HEK293 (cell line): ENCODE results near the gene CYP4V2.

Source experiments
- CTCF ChIA-PET: fragments of 350-600 bp; formaldehyde crosslinking; extraction: SDS; loops from one replicate; lab custom pipeline; 2021; ENCODE audit warnings: antibody characterized with exemption; lab: Yijun Ruan, JAX
- POLR2A ChIA-PET: fragments of 300-600 bp; formaldehyde crosslinking; extraction: SDS; loops from one replicate; lab custom pipeline; 2020; ENCODE audit warnings: antibody characterized with exemption, inconsistent platforms; lab: Yijun Ruan, JAX
- H3K27ac ChIP-seq: fragments of 200-500 bp; sonication (Bioruptor generic); 2 replicates; pipeline ENCODE4 v1.5.1; 2014; ENCODE audit warnings: low read depth, low read length, control low read depth, inconsistent platforms; ENCODE audit errors: extremely low read depth
- H3K36me3 ChIP-seq, 2 experiments: fragments of 200-500 bp in 1 of 2; sonication (Bioruptor generic) in 1 of 2; 1 replicate in 1 of 2; 2 replicates in 1 of 2; pipeline ENCODE4 v1.5.1; 2014 to 2017; ENCODE audit warnings: inconsistent platforms in 2 of 2, low read length in 2 of 2; ENCODE audit not compliant: control insufficient read depth in 2 of 2, insufficient read depth in 1 of 2
- H3K4me1 ChIP-seq: fragments of 200-500 bp; sonication (Bioruptor generic); 2 replicates; pipeline ENCODE4 v1.5.1; 2014; ENCODE audit warnings: mild to moderate bottlenecking, low read length, inconsistent platforms; ENCODE audit not compliant: control insufficient read depth, insufficient read depth
- H3K4me3 ChIP-seq: 2 replicates; pipeline ENCODE4 v1.5.1; 2011; ENCODE audit warnings: low read depth, mild to moderate bottlenecking, control low read depth, low read length, moderate library complexity
- H3K9me3 ChIP-seq: fragments of 200-500 bp; sonication (Bioruptor generic); 2 replicates; pipeline ENCODE4 v1.5.1; 2014; ENCODE audit warnings: low read depth, low read length, inconsistent platforms; ENCODE audit not compliant: control insufficient read depth, insufficient read depth
- ATF2 ChIP-seq: fragments of 450-650 bp; formaldehyde crosslinking; IDR thresholded peaks from 2 replicates; pipeline ENCODE4 v1.5.1; 2016; ENCODE audit warnings: missing biosample characterization, missing genetic modification characterization, low read depth
- GFI1B ChIP-seq: fragments of 450-650 bp; formaldehyde crosslinking; IDR thresholded peaks from 2 replicates; pipeline ENCODE4 v1.5.1; 2016; ENCODE audit warnings: missing biosample characterization, missing genetic modification characterization
- RBAK ChIP-seq: fragments of 450-650 bp; formaldehyde crosslinking; IDR thresholded peaks from 2 replicates; pipeline ENCODE4 v1.5.1; 2016; ENCODE audit warnings: missing biosample characterization, missing genetic modification characterization
- ZBTB11 ChIP-seq: fragments of 450-650 bp; formaldehyde crosslinking; conservative IDR thresholded peaks from 2 replicates; pipeline ENCODE4 v1.5.1; 2016; ENCODE audit warnings: low read depth, missing biosample characterization, missing genetic modification characterization
- ZFP69B ChIP-seq: fragments of 450-650 bp; formaldehyde crosslinking; IDR thresholded peaks from 2 replicates; pipeline ENCODE4 v1.5.1; 2016; ENCODE audit warnings: missing biosample characterization, missing genetic modification characterization
- ZNF114 ChIP-seq: fragments of 450-650 bp; formaldehyde crosslinking; IDR thresholded peaks from 2 replicates; pipeline ENCODE4 v1.5.0; 2017; ENCODE audit warnings: missing biosample characterization, missing genetic modification characterization
- ZNF133 ChIP-seq: fragments of 450-650 bp; formaldehyde crosslinking; IDR thresholded peaks from 2 replicates; pipeline ENCODE4 v1.5.1; 2016; ENCODE audit warnings: missing biosample characterization, missing genetic modification characterization
- ZNF2 ChIP-seq: fragments of 450-650 bp; formaldehyde crosslinking; IDR thresholded peaks from 2 replicates; pipeline ENCODE4 v1.5.1; 2016; ENCODE audit warnings: missing biosample characterization, missing genetic modification characterization
- ZNF202 ChIP-seq: fragments of 450-650 bp; formaldehyde crosslinking; IDR thresholded peaks from 2 replicates; pipeline ENCODE4 v1.5.1; 2016; ENCODE audit warnings: missing biosample characterization, missing genetic modification characterization, borderline replicate concordance
- ZNF211 ChIP-seq: fragments of 450-650 bp; formaldehyde crosslinking; IDR thresholded peaks from 2 replicates; pipeline ENCODE4 v1.5.1; 2016; ENCODE audit warnings: low read depth, missing biosample characterization, missing genetic modification characterization
- ZNF266 ChIP-seq: fragments of 450-650 bp; formaldehyde crosslinking; IDR thresholded peaks from 2 replicates; pipeline ENCODE4 v1.5.1; 2016; ENCODE audit warnings: missing biosample characterization, missing genetic modification characterization, low read depth
- ZNF274 ChIP-seq, 2 experiments: fragments of 200-500 bp in 1 of 2; fragments of 450-650 bp in 1 of 2; sonication (Bioruptor generic) in 1 of 2; formaldehyde crosslinking in 1 of 2; IDR thresholded peaks; 2 replicates each; pipeline versions ENCODE4 v1.5.1 to v1.6.1; 2014 to 2016; ENCODE audit warnings: borderline replicate concordance in 1 of 2, inconsistent platforms in 1 of 2, low read length in 1 of 2, missing biosample characterization in 1 of 2, missing genetic modification characterization in 1 of 2
- ZNF292 ChIP-seq: fragments of 450-650 bp; formaldehyde crosslinking; IDR thresholded peaks from 2 replicates; pipeline ENCODE4 v1.5.1; 2016; ENCODE audit warnings: low read depth, missing biosample characterization, missing genetic modification characterization, borderline replicate concordance
- ZNF341 ChIP-seq: fragments of 450-650 bp; formaldehyde crosslinking; IDR thresholded peaks from 2 replicates; pipeline ENCODE4; 2016; ENCODE audit warnings: low read depth, missing biosample characterization, missing genetic modification characterization
- ZNF362 ChIP-seq: fragments of 450-650 bp; formaldehyde crosslinking; IDR thresholded peaks from 2 replicates; pipeline ENCODE4 v1.5.1; 2016; ENCODE audit warnings: missing biosample characterization, missing genetic modification characterization
- ZNF391 ChIP-seq: fragments of 450-650 bp; formaldehyde crosslinking; IDR thresholded peaks from 2 replicates; pipeline ENCODE4 v1.5.1; 2016; ENCODE audit warnings: low read depth, missing biosample characterization, missing genetic modification characterization, borderline replicate concordance
- ZNF529 ChIP-seq: fragments of 450-650 bp; formaldehyde crosslinking; IDR thresholded peaks from 2 replicates; pipeline ENCODE4 v1.5.1; 2017; ENCODE audit warnings: missing genetic modification characterization, missing biosample characterization; ENCODE audit not compliant: insufficient replicate concordance
- ZNF548 ChIP-seq: fragments of 450-650 bp; formaldehyde crosslinking; IDR thresholded peaks from 2 replicates; pipeline ENCODE4 v1.5.1; 2016; ENCODE audit warnings: missing biosample characterization, missing genetic modification characterization
- ZNF549 ChIP-seq: fragments of 450-650 bp; IDR thresholded peaks from 2 replicates; pipeline ENCODE4 v1.5.1; 2018; ENCODE audit warnings: missing biosample characterization, missing genetic modification characterization, mild to moderate bottlenecking, inconsistent platforms, moderate library complexity
- ZNF585B ChIP-seq: fragments of 450-650 bp; formaldehyde crosslinking; IDR thresholded peaks from 2 replicates; pipeline ENCODE4 v1.5.1; 2016; ENCODE audit warnings: missing biosample characterization, missing genetic modification characterization
- ZNF626 ChIP-seq: fragments of 450-650 bp; sonication (Bioruptor Pico); formaldehyde crosslinking; IDR thresholded peaks from 2 replicates; pipeline ENCODE4 v1.5.1; 2018; ENCODE audit warnings: missing biosample characterization, missing genetic modification characterization, inconsistent platforms
- ZNF660 ChIP-seq: fragments of 450-650 bp; IDR thresholded peaks from 2 replicates; pipeline ENCODE4 v1.5.1; 2018; ENCODE audit warnings: missing biosample characterization, mild to moderate bottlenecking, missing genetic modification characterization
- ZNF776 ChIP-seq: fragments of 450-650 bp; formaldehyde crosslinking; IDR thresholded peaks from 2 replicates; pipeline ENCODE4 v1.5.0; 2017; ENCODE audit warnings: missing biosample characterization, missing genetic modification characterization, borderline replicate concordance
- ZNF785 ChIP-seq: fragments of 450-650 bp; formaldehyde crosslinking; IDR thresholded peaks from 2 replicates; pipeline ENCODE4 v1.5.1; 2016; ENCODE audit warnings: missing biosample characterization, missing genetic modification characterization
- ZNF830 ChIP-seq: fragments of 450-650 bp; IDR thresholded peaks from 2 replicates; pipeline ENCODE4 v1.5.0; 2018; ENCODE audit warnings: missing biosample characterization, missing genetic modification characterization, low read depth, mild to moderate bottlenecking, moderate library complexity
- ZNF837 ChIP-seq: fragments of 450-650 bp; formaldehyde crosslinking; IDR thresholded peaks from 2 replicates; pipeline ENCODE4 v1.5.1; 2016; ENCODE audit warnings: missing biosample characterization, missing genetic modification characterization
- ZSCAN18 ChIP-seq: fragments of 450-650 bp; formaldehyde crosslinking; IDR thresholded peaks from 2 replicates; pipeline ENCODE4 v1.5.1; 2016; ENCODE audit warnings: missing biosample characterization, missing genetic modification characterization
- ZSCAN23 ChIP-seq: fragments of 450-650 bp; formaldehyde crosslinking; IDR thresholded peaks from 2 replicates; pipeline ENCODE4 v1.5.1; 2016; ENCODE audit warnings: missing biosample characterization, missing genetic modification characterization

CYP4V2 gene

GRCh38 chr4:186205156-186205555, 13.8 kb downstream of the CYP4V2 start:
- ChIA-PET POLR2A (no interaction called here), CTCF (no interaction called here)
- Histone ChIP-seq H3K4me3 (no peak overlapping the region), H3K9me3 (no peaks in the 10 kb centered on the region), H3K4me1 (no peaks in the 10 kb centered on the region; the same call in 1 of the 2 replicates), H3K36me3 (peaks cover 0 to 27% of the 10 kb centered on the region in 2 experiments; a peak in 1 of 3 replicates), H3K27ac (no peak overlapping the region)
- TF ChIP-seq ZNF114: no peak
- TF ChIP-seq ZNF660 (tag by site-specific recombination): no peak
- TF ChIP-seq GFI1B: no peak

GRCh38 chr4:186216465-186217024, 25.2 kb downstream of the CYP4V2 start:
- POLR2A ChIA-PET: no interaction called here
- CTCF ChIA-PET: interaction anchor here (0.6 kb wide), 1 partner anchor 1212 kb away, joined by 3 read pairs; no protein-coding TSS in a partner anchor
- H3K4me3 ChIP-seq: no peak overlapping the region
- H3K36me3 ChIP-seq: peaks cover 0 to 2% of the 10 kb centered on the region in 2 experiments; a peak in 1 of 3 replicates
- peaks cover 10% of the 10 kb centered on the region for H3K4me1 ChIP-seq
- no peak overlapping the region for H3K27ac ChIP-seq
- no peaks in the 10 kb centered on the region for H3K9me3 ChIP-seq
- TF ChIP-seq ZNF529 (tag by site-specific recombination) (peak; percentile 47), ZNF548 (no peak), ZFP69B (tag by site-specific recombination) (no peak), ZSCAN23 (tag by site-specific recombination) (no peak), ATF2 (no peak), ZNF391 (tag by site-specific recombination) (no peak), ZNF202 (tag by site-specific recombination) (no peak), ZNF776 (peak; percentile 82; the same call in 1 of the 2 replicates), RBAK (tag by site-specific recombination) (no peak), ZNF341 (tag by site-specific recombination) (peak; percentile 14; the same call in 1 of the 2 replicates), ZNF266 (tag by site-specific recombination) (no peak), ZSCAN18 (no peak), ZNF274 (IDR thresholded peaks at IDR 0.05; ENCODE audit: low read length) (no peak), ZNF274 (tag by site-specific recombination; IDR thresholded peaks at IDR 0.05; ENCODE audit: borderline replicate concordance) (no peak), ZNF626 (peak; percentile 86), ZNF785 (tag by site-specific recombination) (no peak), ZNF837 (no peak), ZNF2 (tag by site-specific recombination) (no peak), ZBTB11 (no peak), ZNF362 (tag by site-specific recombination) (no peak), ZNF211 (tag by site-specific recombination) (no peak), ZNF133 (no peak), ZNF549 (tag by site-specific recombination) (peak; percentile 70), ZNF292 (tag by site-specific recombination) (no peak), ZNF585B (tag by site-specific recombination) (no peak), ZNF830 (tag by site-specific recombination) (peak; percentile 50; the same call in 1 of the 2 replicates)
